ACHN (cell line): Measurements from ENCODE around the gene HS3ST5.
"Not testable (repeated sequence)": the region's sequence is repeated elsewhere in the genome, so short reads cannot be mapped to it uniquely, and the experiment has no call there.

ENCODE experiments used
- DNase-seq: peaks from one replicate; pipeline ENCODE4 v3.0.0-alpha.2; 2015
- in situ Hi-C: cut with HindIII; loops from 2 replicates; pipeline ENCODE4 v1.10.0; 2017; ENCODE audit warnings: low sequenced_read_pairs, low pct_ligation_motif_present, low pct_unique_long_range_greater_than_20kb

HS3ST5 gene

DNA sequence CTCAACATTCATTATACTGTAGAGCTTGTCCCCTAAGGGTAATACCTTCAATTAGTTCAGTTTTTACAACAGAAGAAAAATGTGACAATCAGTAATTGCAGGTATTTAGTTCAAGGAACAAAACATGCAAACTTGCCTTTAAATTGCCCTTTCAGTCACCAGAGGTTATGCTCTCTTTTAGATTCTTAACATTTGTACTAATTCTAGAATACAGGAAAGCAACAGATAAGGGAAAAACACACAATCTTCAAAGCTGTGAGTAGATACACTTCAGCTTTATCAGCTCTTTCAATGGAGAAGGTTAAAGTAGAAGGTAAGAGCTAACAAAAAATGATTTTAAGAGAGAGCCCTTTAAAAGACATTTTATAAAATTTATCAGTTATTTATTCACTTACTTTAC is 173.1 kb downstream of the HS3ST5 start:
- in situ Hi-C loops: no loop called here
- DNase-seq: no peak

DNA sequence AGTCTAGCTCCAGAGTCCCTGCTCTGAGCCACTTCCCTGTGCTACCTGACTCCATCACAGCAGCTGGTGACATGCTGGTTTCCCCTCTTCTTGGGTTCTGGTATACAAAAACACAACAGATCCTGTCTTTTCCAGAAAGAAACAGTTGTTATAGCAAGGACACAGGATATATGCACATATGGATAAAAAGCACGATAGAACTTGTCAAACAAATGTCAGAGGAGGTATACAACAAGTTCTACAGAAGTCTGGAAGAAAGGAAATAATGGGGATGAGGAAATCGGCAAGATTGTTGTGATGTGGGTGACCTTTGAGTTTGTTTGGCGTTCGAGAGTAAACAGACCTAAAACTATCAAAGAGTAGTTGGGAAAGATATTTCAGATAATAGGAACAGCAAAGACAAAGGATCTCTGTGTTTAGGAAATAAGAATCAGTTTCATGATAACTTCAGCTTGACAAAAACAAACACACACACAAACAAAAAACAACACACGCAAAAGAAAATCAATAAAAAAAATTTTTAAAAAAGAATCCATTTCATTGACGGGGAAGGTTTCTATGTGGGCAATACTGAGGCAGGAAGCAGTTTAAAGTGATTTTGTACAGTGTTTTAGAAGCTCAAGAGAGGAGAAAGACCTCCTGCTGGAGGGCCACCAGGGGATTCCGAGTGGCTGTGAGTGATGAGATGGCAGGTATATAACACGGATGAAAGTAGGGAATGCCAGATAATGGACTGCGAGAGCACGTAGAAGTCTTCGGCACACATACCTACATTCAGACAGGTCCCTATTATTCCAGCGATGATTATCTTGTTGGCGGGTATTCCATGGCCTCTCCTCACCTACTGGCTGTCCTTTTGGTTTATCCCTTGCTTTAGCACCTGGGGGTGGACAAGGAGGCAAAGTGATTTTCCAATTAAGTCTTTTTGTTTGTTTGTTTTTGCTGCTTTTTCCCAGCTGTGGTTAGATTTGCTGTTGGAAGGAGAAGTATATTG is 174.9 kb downstream of the HS3ST5 start:
- DNase-seq: no peak
- in situ Hi-C loops: no loop called here

DNA sequence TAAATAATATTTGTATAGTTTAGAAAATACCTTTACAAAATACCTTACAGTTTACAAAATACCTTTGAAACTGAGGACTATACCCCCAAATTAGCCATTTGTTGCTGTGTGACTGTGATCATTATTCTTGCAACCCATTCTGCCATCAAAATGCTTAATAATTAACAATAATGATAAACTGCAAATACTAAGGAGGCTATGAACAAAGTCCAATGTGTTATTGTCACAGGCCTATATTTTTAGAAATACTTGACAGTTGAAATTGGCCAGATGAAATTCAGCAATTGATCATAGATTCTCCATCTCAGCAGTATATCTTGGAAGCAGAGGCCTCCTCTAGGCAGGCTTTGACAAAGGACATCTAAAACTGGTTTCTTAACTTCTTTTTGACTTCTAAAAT is 178.6 kb downstream of the HS3ST5 start:
- in situ Hi-C loops: no loop called here
- no peak for DNase-seq

DNA sequence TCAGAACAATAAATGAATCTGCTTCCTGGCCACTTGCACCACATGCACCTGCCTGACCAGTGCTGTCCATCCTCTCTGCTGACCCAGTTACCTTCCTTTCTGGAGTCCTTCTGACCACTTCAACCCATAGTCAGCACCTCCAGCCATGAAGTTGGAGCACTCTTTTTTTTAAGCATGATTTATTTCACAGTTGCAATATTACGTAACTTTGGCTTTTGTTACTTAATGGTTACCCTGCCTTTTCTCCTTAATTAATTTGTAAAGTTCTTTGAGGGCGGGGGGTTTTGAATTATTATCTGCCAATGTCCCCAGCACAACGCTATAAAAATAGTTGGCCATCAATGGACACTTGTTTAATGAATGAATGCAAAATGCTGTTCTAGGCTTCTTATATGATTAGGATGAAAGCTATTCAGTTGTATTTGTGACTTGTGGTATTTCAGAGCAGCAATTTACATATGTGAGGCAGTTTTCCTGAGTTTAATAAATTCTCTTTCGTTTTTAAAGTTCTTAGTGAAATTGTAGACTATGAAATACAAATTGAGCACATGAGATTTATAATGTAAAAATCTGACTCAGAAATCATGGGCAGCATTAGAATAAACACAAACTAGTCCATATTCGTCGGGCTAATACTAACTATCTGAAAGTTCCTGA is 180.0 kb downstream of the HS3ST5 start:
- DNase-seq: no peak
- in situ Hi-C loops: no loop called here

- in situ Hi-C loops: no loop called here
- no peak for DNase-seq
Observed at GRCh38 chr6:114160881-114161280, 181.9 kb downstream of the HS3ST5 start.

DNA sequence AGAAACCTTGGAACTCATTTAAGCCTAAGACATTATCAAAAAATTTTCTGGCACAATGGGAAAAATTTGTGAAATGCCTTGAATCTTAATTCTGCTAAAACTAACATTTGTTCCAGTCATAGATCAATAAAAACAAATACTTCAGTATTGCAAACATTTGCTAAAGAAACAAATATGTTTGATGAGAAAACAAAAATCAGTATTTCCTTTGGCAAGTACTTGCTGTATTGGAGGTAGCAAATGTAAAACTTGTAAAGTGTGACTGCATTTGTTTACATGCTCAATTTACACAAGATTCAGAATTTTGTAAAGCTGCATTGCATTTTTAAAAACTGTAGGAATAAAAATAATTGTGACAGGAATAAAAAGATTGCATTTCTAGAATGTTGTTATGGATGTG is 183.1 kb downstream of the HS3ST5 start:
- in situ Hi-C loops: no loop called here
- no peak for DNase-seq

- in situ Hi-C loops: no loop called here
- no peak for DNase-seq
Observed at GRCh38 chr6:114158838-114159694, 183.8 kb downstream of the HS3ST5 start.

DNA sequence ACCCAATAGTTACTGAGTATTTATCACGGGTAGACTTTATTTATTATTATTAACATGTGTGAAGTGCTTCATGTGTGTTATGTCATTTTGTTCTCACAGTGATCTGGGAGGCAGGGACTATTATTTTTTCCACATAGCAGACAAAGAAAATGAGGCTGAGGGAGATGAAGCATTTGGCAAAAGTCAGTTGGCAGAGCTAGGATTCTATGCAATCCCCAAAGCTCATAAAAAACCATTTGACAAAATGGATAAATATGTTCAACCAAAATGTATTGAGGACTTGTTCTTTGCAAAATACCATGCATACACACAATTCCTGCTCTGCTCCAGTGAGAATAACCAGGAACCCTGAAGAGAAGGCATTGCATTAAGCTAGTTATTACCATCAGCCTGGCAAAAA is 184.4 kb downstream of the HS3ST5 start:
- in situ Hi-C loops: no loop called here

DNA sequence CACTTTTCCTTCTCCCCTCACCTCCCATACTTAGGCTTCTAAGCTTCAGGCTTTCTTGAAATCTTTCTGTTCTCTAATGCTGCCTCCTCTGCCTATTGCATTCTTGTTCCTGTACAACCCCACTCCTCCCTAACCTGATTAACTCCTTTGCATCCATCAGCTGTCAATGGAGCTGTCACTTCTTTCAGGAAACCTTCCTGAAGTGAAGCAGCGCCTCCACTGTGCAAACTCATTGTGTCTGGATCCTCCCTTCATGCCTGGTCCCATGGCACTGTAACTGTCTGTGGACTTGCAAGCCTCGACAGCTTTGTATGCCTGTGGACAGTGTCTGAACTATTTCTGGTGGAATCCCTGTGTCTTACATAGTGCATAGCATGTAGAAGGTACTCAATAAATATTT is 185.0 kb downstream of the HS3ST5 start:
- in situ Hi-C loops: no loop called here
- DNase-seq: no peak

More for the DNA sequence above, 184.4 kb downstream of the HS3ST5 start:
- DNase-seq: no peak

DNA sequence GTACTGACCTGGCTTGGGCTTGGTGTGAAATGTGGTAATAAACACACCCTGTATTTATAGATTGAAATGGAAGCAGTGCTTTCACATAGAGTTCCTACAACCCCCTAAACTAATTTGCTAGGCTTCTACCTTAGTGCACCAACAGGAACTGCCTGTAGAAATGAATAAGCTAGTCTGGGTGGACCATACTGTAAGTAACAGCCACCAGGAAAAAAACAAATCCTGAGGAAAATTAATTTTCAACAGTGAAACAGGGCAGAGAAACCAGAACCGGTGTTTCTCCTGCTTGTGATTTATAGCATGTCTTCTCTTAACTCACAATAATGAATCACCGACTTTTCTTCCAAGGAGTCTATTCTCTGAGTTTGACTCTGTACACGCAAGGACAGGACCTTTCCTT is 187.1 kb downstream of the HS3ST5 start:
- in situ Hi-C loops: no loop called here
- no peak for DNase-seq

DNA sequence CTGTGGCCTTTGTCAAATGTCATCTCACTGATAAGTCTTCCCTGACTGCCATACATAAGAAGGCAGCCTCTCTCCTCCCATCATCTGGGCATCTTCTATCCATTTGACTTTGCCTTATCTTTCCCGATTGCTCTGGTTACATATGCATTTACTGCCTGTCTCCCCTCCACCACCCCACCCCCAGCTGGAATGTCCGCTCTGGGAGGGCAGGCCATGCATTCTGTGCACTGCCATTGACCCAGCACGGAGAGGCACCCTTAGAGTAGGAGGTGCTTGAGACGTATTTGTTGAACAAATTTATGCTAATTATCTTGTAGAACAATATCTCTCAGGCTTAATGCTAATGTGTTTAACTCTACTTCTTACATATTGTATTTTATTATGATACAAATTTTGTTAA is 188.0 kb downstream of the HS3ST5 start:
- DNase-seq: no peak
- in situ Hi-C loops: no loop called here

GRCh38 chr6:114153448-114153847 is 189.4 kb downstream of the HS3ST5 start:
- in situ Hi-C loops: no loop called here
- no peak for DNase-seq

GRCh38 chr6:114151064-114151690 is 191.6 kb downstream of the HS3ST5 start:
- in situ Hi-C loops: no loop called here
- no peak for DNase-seq

DNA sequence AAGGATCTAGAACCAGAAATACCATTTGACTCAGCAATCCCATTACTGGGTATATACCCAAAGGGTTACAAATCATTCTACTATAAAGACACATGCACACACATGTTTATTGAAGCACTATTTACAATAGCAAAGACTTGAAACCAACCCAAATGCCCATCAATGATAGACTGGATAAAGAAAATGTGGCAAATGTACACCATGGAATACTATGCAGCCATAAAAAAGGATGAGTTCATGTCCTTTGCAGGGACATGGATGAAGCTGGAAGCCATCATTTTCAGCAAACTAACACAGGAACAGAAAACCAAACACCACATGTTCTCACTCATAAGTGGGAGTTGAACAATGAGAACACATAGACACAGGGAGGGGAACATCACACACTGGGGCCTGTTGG is 193.6 kb downstream of the HS3ST5 start:
- in situ Hi-C loops, DNase-seq: not testable (repeated sequence)

DNA sequence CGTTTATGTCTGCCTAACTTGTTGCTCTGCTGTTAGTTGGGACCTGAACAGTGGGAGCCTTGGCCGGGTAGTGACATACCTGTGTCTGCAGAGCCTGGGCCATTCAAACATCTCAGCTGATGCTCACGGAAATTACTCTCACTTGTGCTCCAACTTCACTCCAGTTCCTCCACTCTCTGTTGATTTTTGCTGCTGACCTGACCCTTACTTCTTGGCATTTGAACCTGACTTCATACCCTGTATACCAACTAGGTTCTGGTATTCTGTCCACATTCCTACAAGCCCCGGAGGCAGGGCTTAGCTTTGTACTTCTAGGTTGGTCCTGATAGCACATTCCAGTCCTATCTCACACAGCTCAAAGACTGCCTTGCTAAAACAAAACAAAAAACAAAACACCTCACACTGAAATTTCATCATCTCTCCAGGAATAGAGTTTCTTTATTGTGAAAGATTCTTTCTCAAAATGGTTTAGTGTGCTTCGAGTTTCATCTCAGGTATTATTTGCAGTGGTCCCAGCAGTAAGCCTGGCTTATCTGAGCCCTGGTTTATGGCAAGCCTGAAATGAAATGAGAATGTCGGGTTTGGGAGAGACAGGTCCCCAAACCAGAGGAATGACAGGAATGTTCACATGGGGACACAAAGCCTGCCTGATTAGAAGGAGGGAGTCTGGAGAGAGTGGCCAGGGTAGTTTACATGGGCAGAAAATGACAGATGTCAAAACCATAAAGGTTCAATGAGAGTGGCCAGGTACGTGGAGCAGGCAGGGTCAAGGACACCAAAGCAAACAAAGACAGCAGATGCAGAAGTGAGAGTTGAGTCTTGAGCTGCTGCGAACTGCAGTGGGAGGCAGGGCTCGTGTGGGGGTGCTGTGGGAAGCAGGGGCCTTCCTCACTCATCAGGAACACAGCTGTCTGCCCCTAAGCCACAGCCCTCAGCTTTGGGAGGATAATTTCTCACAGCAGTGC is 197.7 kb downstream of the HS3ST5 start:
- in situ Hi-C loops: no loop called here
- no peak for DNase-seq

DNA sequence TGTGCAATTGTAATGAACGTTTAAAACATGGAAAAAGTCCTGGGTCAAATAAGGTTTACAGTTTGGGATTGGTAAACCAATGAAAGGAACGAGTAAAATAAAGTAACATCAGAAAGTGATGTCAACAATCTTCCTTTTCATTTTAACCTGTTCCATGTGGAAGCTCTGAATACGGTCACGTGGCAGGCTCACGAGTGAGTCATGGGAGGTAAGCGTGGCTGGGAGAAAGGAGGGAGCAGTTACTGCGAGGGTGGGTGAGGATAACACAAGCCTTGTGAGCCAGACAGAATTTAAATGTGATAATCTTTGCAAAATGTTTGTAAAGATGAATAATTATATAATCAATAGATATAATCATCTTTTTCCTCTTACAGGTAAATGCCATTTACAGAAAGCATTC is 200.6 kb downstream of the HS3ST5 start:
- in situ Hi-C loops: no loop called here
- no peak for DNase-seq

GRCh38 chr6:114140416-114140815 is 202.4 kb downstream of the HS3ST5 start:
- in situ Hi-C loops: no loop called here
- no peak for DNase-seq
